GM19452 (cell line): ENCODE results near the gene PCSK5.

Experiments used
- ATAC-seq: cut with Tn5 transposase; IDR thresholded peaks from one replicate; pipeline ENCODE4 v1.9.1; 2021; ENCODE audit not compliant: unreplicated experiment

PCSK5 gene

GRCh38 chr9:76176171-76176570 is 285.7 kb downstream of the PCSK5 start:
- no peak for ATAC-seq

DNA sequence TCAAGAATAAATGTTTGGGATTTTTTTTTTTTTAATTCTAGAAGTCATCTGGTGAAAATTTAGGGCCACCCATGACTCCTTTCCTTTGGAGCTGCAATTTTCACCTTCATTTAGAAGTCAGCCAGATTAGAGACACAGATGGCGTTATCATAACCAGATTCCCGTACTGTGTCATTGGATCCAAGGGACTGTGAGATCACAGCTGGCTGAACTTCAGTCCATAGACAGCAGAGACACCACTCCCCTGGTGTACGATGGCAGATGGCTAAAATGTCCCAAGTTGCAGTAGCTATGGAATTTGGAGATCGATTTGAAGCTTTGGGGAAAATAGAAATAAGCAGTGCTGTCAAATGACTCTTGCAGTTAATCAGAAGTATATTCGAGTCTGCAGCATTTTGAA is 287.5 kb downstream of the PCSK5 start:
- ATAC-seq = no peak

DNA sequence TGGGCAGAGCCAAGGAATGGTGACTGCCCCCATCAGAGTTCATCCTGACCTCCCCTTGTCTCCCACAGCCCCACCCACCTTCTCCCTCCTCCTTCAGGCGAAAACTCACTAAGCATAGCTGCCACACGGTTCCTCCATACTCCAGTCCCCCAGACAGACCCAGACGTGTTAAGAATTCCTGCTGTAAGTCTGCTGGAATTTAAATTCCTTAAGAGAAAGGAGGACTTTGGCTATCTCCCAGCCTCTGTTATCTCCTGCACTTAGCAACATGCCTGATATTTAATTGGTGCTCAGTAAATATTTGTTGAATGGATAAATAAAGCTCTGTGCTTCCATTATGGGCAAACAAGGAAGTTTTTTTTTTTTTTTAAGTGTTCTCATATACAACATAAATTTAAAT is 290.1 kb downstream of the PCSK5 start:
- ATAC-seq = no peak

DNA sequence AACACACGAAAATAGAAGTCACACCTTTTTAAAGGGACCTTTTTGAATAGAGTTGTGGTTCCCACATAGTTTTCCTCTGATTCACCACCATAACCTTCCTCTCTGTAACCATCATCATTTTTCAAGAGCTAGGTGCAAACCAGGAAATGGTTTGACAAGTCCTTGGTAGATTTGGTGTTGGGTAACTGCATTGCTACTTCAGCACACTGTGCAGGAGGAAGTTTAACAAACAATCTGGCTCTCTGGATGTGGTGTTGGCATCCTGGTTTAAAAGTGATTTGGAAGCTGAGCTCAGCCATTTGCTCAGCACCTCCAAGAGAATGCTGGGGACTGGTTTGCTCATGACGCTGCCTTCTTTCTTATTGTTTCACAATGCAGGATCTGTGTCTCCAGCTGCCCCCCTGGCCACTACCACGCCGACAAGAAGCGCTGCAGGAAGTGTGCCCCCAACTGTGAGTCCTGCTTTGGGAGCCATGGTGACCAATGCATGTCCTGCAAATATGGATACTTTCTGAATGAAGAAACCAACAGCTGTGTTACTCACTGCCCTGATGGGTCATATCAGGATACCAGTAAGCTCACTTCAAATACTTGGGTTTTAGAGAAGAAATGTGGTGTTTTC is 290.7 kb downstream of the PCSK5 start:
- ATAC-seq = no peak

- no peak for ATAC-seq
These were observed 291.3 kb downstream of the PCSK5 start for GRCh38 chr9:76181781-76182180.

GRCh38 chr9:76185432-76185831 is 295.0 kb downstream of the PCSK5 start:
- ATAC-seq = no peak

DNA sequence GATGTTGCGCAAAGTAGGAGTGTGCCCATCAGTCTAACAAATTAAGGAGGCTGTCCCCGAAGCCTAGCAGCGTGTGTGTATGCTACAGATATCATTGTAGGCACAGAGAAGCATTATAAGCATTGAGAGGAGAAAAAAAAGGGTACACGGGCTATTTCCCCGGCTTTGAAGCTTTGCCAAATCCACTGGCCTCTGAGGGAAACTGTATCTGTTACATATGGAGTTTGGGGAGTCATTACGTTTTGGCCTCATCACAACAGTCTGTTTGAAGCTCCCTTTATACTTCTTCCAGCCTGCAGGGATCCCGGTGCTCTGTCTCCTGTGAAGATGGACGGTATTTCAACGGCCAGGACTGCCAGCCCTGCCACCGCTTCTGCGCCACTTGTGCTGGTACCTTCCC is 297.8 kb downstream of the PCSK5 start:
- ATAC-seq = no peak

DNA sequence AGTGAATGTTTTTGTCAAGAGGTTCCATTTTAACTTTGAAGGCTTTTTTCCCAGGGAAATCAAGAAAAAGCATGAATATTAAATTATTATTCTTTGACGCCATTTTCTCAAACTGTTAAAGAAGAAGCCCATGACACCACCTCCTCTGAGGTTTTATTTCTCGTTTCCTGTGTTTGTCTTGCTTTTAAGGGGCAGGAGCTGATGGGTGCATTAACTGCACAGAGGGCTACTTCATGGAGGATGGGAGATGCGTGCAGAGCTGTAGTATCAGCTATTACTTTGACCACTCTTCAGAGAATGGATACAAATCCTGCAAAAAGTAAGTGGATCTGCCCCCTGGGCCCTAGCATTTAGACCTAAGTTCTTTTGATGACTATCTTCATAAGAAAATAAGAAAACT is 298.4 kb downstream of the PCSK5 start:
- no peak for ATAC-seq

DNA sequence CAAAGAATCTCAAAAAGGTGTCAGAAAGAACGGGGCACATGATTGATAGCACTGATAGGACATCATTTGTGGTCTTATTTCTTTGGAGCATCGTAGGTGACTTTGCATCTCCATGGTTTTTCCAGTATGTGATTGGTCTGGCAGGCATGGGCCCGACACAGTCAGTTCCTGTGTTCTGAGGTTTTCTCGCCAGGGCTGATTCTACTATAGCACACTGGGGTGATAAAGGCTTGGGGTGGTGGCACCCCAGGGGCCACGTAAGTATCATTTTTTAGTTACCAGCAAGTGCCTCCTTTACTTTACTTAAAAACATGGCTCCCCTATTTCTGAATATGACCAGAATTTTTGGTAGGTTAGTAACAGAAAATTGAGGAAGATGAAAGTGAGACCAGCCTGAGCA is 301.0 kb downstream of the PCSK5 start:
- ATAC-seq = no peak

DNA sequence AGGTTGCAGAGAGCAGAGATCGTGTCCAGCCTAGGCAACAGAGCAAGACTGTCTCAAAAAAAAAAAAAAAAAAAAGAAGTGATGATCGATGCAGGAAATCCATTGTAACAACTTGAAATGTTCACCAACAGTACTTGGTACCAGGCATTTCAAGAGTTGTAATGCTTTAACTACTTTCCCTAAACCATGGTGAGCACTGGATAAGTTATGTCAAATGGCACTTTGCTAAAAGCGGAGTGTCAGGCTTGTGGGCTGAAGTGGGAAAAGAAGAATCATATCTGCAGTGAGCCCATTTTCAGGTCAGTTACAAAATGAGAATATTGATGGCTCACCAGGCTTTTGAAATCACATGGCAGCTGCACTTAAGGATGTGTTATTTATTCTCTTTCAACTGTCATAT is 301.5 kb downstream of the PCSK5 start:
- no peak for ATAC-seq

- ATAC-seq = no peak
These were observed 304.4 kb downstream of the PCSK5 start for GRCh38 chr9:76194896-76195295.

DNA sequence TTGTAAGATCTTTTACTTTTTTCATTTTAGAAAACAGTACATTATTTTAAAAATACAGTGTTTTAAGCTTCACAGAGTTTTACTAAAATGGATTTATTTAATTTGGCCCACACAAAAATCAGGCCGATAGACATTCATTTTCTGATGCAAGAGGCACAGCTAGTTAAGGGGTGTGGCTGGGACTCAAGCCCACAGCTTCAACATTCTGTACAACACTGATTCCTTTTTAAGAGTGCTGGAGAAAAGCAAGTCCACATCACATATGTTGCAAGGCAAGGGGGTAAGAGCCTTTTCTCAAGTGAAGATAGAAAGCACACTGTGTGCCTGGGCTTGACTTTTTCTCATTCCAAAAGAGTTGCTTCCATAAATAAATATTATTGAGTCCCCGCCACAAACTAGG is 307.9 kb downstream of the PCSK5 start:
- no peak for ATAC-seq

GRCh38 chr9:76200315-76200714 is 309.8 kb downstream of the PCSK5 start:
- ATAC-seq = no peak

- no peak for ATAC-seq
These were observed 310.3 kb downstream of the PCSK5 start for GRCh38 chr9:76200745-76201144.

- no peak for ATAC-seq
These were observed 312.9 kb downstream of the PCSK5 start for GRCh38 chr9:76203373-76203772.

DNA sequence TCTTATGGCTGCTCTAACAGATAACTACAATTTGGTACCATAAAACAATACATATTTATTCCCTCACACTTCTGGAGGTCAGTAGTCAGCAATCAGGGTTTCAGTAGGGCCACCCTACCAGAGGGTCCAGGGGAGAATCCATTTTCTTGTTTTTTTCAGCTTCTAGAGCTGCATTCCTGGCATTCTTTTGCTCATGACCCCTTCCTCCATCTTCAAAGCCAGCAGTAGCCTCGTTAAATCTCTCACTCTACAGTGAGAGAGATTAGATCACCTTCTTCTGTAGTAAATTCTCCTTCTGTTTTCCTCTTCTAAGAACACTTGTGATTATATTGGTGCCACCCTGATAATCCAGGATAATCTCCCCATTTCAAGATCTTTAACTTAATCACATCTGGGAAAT is 316.3 kb downstream of the PCSK5 start:
- no peak for ATAC-seq

GRCh38 chr9:76213751-76214150 is 323.3 kb downstream of the PCSK5 start:
- no peak for ATAC-seq

- no peak for ATAC-seq
These were observed 324.6 kb downstream of the PCSK5 start for GRCh38 chr9:76215066-76215465.

DNA sequence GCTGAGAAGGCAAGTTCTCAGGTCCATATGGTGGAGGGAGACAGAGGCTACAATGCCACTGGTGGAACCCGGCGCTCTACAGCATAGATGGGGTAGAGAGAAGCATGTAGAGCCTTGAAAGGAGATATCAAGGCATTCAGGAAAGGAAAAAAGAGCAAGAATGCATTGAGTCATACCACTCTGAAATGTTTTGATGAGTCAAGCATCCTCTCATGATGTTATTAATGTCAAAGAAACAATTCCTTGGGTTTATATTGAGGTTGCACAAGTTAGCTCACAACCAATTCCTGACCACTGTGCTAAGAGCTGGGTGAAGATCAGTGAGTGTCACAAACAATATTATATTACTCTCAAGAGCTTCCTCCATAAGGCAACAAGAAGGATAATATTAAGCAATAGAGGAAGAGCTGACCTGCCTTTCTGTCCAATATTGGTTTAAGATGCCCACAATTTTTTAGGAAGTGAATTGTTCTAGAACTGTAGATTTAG is 325.7 kb downstream of the PCSK5 start:
- ATAC-seq = no peak

DNA sequence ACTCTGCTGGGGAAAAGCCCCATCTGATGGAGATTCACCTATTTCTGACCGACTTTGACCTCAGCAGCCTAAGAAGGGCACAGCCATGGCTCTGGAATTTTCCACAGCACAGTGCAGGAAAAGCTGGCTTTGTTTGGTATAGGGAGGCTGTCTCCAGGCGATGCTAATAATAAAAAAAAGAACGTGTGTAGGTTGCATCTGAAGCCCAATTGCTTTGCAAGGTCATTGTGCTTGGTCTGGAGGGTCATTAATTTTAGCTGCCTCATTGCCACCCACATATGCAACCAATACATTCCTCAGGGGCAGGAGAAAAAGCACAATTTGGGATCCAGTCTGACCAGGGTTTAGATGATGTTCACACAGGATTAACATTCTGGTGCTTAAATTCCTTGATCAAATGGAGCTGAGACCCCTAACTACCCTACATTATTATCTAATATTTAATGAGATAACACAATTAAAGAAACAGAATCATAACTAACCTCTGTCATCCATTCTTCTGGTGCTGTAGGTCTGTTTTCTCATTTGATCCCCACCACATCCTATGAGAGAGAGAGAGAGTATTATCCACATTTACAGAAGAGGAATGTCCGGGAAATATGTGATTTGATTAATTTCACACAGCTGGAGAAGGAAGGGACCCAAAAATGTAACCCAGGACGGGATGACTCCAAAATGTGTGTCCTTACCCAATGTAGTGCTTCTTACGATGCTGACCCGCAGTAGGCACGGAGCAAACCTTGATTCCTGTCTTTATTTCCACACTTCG is 327.8 kb downstream of the PCSK5 start:
- no peak for ATAC-seq

- no peak for ATAC-seq
These were observed 328.5 kb downstream of the PCSK5 start for GRCh38 chr9:76218886-76219445.

- ATAC-seq = no peak
These were observed 329.2 kb downstream of the PCSK5 start for GRCh38 chr9:76219560-76220151.
